WTC11 (cell line): ENCODE measurements around the gene NFATC1. TPM values are rescaled to one million over a fixed set of nuclear protein-coding genes. Genes with fewer than 3 reads are reported as not detected.

ENCODE experiments used
- ATAC-seq: fragments of 200-7000 bp; cut with Tn5 transposase; 2 replicates; pipeline ENCODE4 v1.10.0; 2021; ENCODE audit warnings: mild to moderate bottlenecking, moderate library complexity
- CTCF ChIA-PET: fragments of 300-600 bp; sonication (Branson Sonifier 250); formaldehyde crosslinking; loops from one replicate; lab custom pipeline; 2021; ENCODE audit warnings: antibody characterized with exemption; lab: Charles Lee
- POLR2A ChIA-PET: fragments of 350-600 bp; sonication (Branson Sonifier 250); formaldehyde crosslinking; loops from one replicate; lab custom pipeline; 2021; ENCODE audit warnings: antibody characterized with exemption; lab: Charles Lee
- DNase-seq: peaks from one replicate; pipeline ENCODE4 v3.0.0; 2021; ENCODE audit warnings: low spot score
- H3K27ac Mint-ChIP-seq: 2 replicates; pipeline ENCODE4 v1.8.0; 2021; ENCODE audit warnings: mixed read lengths
- H3K27me3 Mint-ChIP-seq: 2 replicates; pipeline ENCODE4 v1.8.0; 2021; ENCODE audit warnings: low read depth, mild to moderate bottlenecking, moderate library complexity, mixed read lengths
- H3K36me3 Mint-ChIP-seq: 2 replicates; pipeline ENCODE4 v1.8.0; 2021; ENCODE audit warnings: mixed read lengths
- H3K4me1 Mint-ChIP-seq: 2 replicates; pipeline ENCODE4 v1.8.0; 2022; ENCODE audit warnings: mixed read lengths
- H3K4me3 Mint-ChIP-seq: 2 replicates; pipeline ENCODE4 v1.8.0; 2021; ENCODE audit warnings: mild to moderate bottlenecking, moderate library complexity, mixed read lengths
- H3K9me3 Mint-ChIP-seq: 2 replicates; pipeline ENCODE4 v1.8.0; 2021; ENCODE audit warnings: mixed read lengths
- CBFB ChIP-seq: sonication (generic); formaldehyde crosslinking; IDR thresholded peaks from 2 replicates; pipeline ENCODE4 v1.8.1; 2022; ENCODE audit warnings: mild to moderate bottlenecking, low read depth, missing genetic modification reagents
- FOXP1 ChIP-seq: sonication (generic); formaldehyde crosslinking; IDR thresholded peaks from 2 replicates; pipeline ENCODE4 v1.8.0; 2022; ENCODE audit warnings: missing genetic modification reagents, mild to moderate bottlenecking, moderate library complexity, borderline replicate concordance
- SP1 ChIP-seq: sonication (generic); formaldehyde crosslinking; conservative IDR thresholded peaks from 2 replicates; pipeline ENCODE4 v1.8.1; 2022; ENCODE audit warnings: missing genetic modification reagents
- ZNF232 ChIP-seq: sonication (generic); formaldehyde crosslinking; IDR thresholded peaks from 2 replicates; pipeline ENCODE4 v1.8.0; 2022; ENCODE audit warnings: mild to moderate bottlenecking, missing genetic modification reagents
- total RNA-seq: library from RNA; stranded (reverse); gene quantifications from 3 replicates; pipeline ENCODE4 v1.2.3, GENCODE V29; 2021
- TF ChIP-seq, protein P1 (sequence below): sonication (generic); formaldehyde crosslinking; IDR thresholded peaks from 2 replicates; pipeline ENCODE4 v1.8.1; 2023; ENCODE audit warnings: mild to moderate bottlenecking, missing genetic modification reagents, moderate library complexity
- TF ChIP-seq, protein P2 (sequence below): sonication (generic); formaldehyde crosslinking; IDR thresholded peaks from 2 replicates; pipeline ENCODE4 v1.8.0; 2022; ENCODE audit warnings: mild to moderate bottlenecking, missing genetic modification reagents
- TF ChIP-seq, protein P3 (sequence below): sonication (generic); formaldehyde crosslinking; IDR thresholded peaks from 2 replicates; pipeline ENCODE4 v1.8.1; 2023; ENCODE audit warnings: mild to moderate bottlenecking, missing genetic modification reagents
- TF ChIP-seq, protein P4 (sequence below): sonication (generic); formaldehyde crosslinking; IDR thresholded peaks from 2 replicates; pipeline ENCODE4 v1.8.1; 2022; ENCODE audit warnings: low read depth, mild to moderate bottlenecking, moderate library complexity, missing genetic modification reagents, borderline replicate concordance
- TF ChIP-seq, protein P5 (sequence below): sonication (generic); formaldehyde crosslinking; IDR thresholded peaks from 2 replicates; pipeline ENCODE4 v1.8.1; 2023; ENCODE audit warnings: mild to moderate bottlenecking, moderate library complexity, missing genetic modification reagents
- TF ChIP-seq, protein P6 (sequence below): sonication (generic); formaldehyde crosslinking; IDR thresholded peaks from 2 replicates; pipeline ENCODE4 v1.8.0; 2022; ENCODE audit warnings: mild to moderate bottlenecking, missing genetic modification reagents
- TF ChIP-seq, protein P7 (sequence below): sonication (generic); formaldehyde crosslinking; IDR thresholded peaks from 2 replicates; pipeline ENCODE4 v1.8.1; 2022; ENCODE audit warnings: missing genetic modification reagents, borderline replicate concordance
- TF ChIP-seq, protein P8 (sequence below): sonication (generic); formaldehyde crosslinking; IDR thresholded peaks from 2 replicates; pipeline ENCODE4 v1.8.1; 2022; ENCODE audit warnings: mild to moderate bottlenecking, missing genetic modification reagents, moderate library complexity, borderline replicate concordance

The NFATC1 gene
- total RNA-seq, 1 experiment from 2014 or later: 20.2 TPM

DNA sequence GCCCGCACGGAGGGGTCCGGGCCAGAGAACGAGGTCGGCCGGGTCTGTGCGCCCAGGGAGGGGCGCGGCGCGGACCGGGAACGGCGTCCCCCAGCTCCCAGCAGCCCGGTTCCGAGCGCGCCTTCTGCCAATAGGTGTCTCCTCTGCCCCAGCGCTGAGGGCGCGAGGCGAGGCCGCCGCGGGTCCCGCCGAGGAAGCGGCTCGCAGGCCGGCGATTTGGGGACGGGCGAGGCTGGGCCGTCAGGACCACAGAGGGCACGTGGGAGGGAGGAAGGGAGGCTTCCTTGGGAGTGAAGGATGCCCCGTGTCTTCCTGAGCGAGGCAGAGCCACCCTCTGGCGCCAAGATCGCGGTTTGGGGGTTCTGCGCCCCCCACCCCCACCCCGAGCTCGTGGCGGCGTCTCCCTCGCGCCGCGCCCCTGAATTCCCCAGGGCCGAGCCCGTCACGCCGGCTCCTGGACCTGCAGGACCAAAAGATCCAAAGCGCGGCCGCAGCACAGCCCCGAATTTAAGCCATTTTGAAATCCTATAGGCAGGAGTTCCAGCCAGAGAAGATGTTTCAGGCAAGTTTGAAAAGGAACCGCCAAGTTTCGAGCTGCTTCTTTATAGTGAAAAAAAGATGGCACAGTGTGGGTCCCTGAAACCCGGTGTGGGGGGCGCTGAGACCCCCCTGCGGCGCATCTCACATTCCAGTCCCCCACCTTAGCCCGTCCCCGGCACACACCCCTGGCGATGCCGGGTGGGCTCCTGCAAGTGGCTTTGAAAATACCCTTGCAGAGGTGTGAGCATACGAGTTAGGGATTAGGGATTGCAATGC is 909 bp downstream of the NFATC1 start:
- Mint-ChIP-seq H3K4me3 (peak overlapping the region; percentile 56), H3K27ac (no peak overlapping the region), H3K4me1 (peaks cover 16% of the 10 kb centered on the region), H3K9me3 (no peaks in the 10 kb centered on the region), H3K36me3 (no peaks in the 10 kb centered on the region), H3K27me3 (peaks cover 68% of the 10 kb centered on the region)
- ATAC-seq (peak; percentile 1), DNase-seq (peak; percentile 63)
- CTCF ChIA-PET: interaction anchor here (0.9 to 2.2 kb wide), 6 partner anchors 12 to 246 kb away, joined by 3 to 6 read pairs (median 4); no protein-coding TSS in a partner anchor
- POLR2A ChIA-PET: interaction anchor here (1.5 kb wide), 1 partner anchor 170 kb away, joined by 3 read pairs; no protein-coding TSS in a partner anchor
- peak; percentile 47; the same call in 1 of the 2 replicates for TF ChIP-seq FOXP1
- TF ChIP-seq, protein P1, sequence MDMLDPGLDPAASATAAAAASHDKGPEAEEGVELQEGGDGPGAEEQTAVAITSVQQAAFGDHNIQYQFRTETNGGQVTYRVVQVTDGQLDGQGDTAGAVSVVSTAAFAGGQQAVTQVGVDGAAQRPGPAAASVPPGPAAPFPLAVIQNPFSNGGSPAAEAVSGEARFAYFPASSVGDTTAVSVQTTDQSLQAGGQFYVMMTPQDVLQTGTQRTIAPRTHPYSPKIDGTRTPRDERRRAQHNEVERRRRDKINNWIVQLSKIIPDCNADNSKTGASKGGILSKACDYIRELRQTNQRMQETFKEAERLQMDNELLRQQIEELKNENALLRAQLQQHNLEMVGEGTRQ: peak; percentile 43
- TF ChIP-seq, protein P2, sequence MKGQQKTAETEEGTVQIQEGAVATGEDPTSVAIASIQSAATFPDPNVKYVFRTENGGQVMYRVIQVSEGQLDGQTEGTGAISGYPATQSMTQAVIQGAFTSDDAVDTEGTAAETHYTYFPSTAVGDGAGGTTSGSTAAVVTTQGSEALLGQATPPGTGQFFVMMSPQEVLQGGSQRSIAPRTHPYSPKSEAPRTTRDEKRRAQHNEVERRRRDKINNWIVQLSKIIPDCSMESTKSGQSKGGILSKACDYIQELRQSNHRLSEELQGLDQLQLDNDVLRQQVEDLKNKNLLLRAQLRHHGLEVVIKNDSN (CRISPR knock-in tag): no peak
- TF ChIP-seq, protein P3, sequence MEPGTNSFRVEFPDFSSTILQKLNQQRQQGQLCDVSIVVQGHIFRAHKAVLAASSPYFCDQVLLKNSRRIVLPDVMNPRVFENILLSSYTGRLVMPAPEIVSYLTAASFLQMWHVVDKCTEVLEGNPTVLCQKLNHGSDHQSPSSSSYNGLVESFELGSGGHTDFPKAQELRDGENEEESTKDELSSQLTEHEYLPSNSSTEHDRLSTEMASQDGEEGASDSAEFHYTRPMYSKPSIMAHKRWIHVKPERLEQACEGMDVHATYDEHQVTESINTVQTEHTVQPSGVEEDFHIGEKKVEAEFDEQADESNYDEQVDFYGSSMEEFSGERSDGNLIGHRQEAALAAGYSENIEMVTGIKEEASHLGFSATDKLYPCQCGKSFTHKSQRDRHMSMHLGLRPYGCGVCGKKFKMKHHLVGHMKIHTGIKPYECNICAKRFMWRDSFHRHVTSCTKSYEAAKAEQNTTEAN (CRISPR knock-in tag): 0 out of 2 replicates have a peak, but pooled peaks have one; percentile 28
- 0 out of 2 replicates have a peak, but pooled peaks have one; percentile 42 for TF ChIP-seq SP1 (CRISPR knock-in tag)
- TF ChIP-seq, protein P4, sequence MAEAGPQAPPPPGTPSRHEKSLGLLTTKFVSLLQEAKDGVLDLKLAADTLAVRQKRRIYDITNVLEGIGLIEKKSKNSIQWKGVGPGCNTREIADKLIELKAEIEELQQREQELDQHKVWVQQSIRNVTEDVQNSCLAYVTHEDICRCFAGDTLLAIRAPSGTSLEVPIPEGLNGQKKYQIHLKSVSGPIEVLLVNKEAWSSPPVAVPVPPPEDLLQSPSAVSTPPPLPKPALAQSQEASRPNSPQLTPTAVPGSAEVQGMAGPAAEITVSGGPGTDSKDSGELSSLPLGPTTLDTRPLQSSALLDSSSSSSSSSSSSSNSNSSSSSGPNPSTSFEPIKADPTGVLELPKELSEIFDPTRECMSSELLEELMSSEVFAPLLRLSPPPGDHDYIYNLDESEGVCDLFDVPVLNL: 0 out of 2 replicates have a peak, but pooled peaks have one; percentile 32
- TF ChIP-seq ZNF232 (CRISPR knock-in tag): no peak
- TF ChIP-seq, protein P5, sequence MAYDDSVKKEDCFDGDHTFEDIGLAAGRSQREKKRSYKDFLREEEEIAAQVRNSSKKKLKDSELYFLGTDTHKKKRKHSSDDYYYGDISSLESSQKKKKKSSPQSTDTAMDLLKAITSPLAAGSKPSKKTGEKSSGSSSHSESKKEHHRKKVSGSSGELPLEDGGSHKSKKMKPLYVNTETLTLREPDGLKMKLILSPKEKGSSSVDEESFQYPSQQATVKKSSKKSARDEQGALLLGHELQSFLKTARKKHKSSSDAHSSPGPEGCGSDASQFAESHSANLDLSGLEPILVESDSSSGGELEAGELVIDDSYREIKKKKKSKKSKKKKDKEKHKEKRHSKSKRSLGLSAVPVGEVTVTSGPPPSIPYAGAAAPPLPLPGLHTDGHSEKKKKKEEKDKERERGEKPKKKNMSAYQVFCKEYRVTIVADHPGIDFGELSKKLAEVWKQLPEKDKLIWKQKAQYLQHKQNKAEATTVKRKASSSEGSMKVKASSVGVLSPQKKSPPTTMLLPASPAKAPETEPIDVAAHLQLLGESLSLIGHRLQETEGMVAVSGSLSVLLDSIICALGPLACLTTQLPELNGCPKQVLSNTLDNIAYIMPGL (CRISPR knock-in tag): peak; percentile 52; the same call in 1 of the 2 replicates
- TF ChIP-seq, protein P6, sequence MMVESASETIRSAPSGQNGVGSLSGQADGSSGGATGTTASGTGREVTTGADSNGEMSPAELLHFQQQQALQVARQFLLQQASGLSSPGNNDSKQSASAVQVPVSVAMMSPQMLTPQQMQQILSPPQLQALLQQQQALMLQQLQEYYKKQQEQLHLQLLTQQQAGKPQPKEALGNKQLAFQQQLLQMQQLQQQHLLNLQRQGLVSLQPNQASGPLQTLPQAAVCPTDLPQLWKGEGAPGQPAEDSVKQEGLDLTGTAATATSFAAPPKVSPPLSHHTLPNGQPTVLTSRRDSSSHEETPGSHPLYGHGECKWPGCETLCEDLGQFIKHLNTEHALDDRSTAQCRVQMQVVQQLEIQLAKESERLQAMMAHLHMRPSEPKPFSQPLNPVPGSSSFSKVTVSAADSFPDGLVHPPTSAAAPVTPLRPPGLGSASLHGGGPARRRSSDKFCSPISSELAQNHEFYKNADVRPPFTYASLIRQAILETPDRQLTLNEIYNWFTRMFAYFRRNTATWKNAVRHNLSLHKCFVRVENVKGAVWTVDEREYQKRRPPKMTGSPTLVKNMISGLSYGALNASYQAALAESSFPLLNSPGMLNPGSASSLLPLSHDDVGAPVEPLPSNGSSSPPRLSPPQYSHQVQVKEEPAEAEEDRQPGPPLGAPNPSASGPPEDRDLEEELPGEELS: 0 out of 2 replicates have a peak, but pooled peaks have one; percentile 45

DNA sequence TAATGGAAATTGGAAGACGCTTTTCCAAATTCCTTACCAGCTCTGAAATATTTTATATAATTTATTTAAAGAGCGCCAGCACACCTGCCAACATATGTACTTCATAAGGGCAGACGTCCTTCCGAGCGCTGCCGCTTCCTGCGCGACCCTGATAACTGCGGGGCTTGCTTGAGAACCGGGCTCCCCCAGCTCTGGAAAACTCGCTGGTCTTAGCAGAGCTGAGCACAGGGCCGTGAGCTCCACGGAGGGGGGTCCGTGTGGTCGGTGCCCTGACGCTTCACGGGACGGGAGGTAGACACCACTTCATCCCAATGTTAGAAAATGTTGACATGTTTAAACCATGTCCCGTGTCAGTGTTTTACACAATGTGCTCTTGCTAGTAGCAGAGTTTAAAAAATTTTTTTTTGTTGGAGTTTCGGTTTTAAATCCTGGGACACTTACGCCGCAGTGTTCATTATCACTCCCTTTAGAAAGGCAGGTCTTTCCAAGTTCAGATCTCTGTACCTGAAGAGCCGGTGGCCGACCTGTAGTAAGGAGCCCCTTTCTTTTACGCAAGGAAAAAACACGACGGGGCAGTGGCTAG is 1.6 kb downstream of the NFATC1 start:
- no peak for DNase-seq
- H3K4me1 Mint-ChIP-seq: peaks cover 16% of the 10 kb centered on the region
- H3K9me3 Mint-ChIP-seq: no peaks in the 10 kb centered on the region
- TF ChIP-seq, protein P7, sequence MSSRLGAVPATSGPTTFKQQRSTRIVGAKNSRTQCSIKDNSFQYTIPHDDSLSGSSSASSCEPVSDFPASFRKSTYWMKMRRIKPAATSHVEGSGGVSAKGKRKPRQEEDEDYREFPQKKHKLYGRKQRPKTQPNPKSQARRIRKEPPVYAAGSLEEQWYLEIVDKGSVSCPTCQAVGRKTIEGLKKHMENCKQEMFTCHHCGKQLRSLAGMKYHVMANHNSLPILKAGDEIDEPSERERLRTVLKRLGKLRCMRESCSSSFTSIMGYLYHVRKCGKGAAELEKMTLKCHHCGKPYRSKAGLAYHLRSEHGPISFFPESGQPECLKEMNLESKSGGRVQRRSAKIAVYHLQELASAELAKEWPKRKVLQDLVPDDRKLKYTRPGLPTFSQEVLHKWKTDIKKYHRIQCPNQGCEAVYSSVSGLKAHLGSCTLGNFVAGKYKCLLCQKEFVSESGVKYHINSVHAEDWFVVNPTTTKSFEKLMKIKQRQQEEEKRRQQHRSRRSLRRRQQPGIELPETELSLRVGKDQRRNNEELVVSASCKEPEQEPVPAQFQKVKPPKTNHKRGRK: no peak
- TF ChIP-seq CBFB (CRISPR knock-in tag): no peak
- TF ChIP-seq, protein P8, sequence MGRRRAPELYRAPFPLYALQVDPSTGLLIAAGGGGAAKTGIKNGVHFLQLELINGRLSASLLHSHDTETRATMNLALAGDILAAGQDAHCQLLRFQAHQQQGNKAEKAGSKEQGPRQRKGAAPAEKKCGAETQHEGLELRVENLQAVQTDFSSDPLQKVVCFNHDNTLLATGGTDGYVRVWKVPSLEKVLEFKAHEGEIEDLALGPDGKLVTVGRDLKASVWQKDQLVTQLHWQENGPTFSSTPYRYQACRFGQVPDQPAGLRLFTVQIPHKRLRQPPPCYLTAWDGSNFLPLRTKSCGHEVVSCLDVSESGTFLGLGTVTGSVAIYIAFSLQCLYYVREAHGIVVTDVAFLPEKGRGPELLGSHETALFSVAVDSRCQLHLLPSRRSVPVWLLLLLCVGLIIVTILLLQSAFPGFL (CRISPR knock-in tag): no peak
- TF ChIP-seq, protein P4: no peak
- no peaks in the 10 kb centered on the region for H3K36me3 Mint-ChIP-seq
- ChIA-PET CTCF (interaction anchor here (0.9 to 2.2 kb wide), 3 partner anchors 17 to 245 kb away, joined by 3 to 6 read pairs (median 4); no protein-coding TSS in a partner anchor), POLR2A (interaction anchor here (1.5 kb wide), 1 partner anchor 170 kb away, joined by 3 read pairs; no protein-coding TSS in a partner anchor)
- H3K27me3 Mint-ChIP-seq: peaks cover 61% of the 10 kb centered on the region
- no peak overlapping the region for H3K27ac Mint-ChIP-seq
- H3K4me3 Mint-ChIP-seq: peak overlapping the region; percentile 56
- ATAC-seq: no peak
